HG02852 (cell line): ENCODE results near the gene AQP12B.

Source experiments
- ATAC-seq: cut with Tn5 transposase; IDR thresholded peaks from one replicate; pipeline ENCODE4 v1.9.1; 2021; ENCODE audit warnings: mild to moderate bottlenecking, moderate library complexity; ENCODE audit not compliant: unreplicated experiment

The AQP12B gene

GRCh38 chr2:240718896-240719490 lies 36.3 kb upstream of the AQP12B start:
- no peak for ATAC-seq

- ATAC-seq: no peak
Observed at GRCh38 chr2:240717681-240718581, 35.2 kb upstream of the AQP12B start.

GRCh38 chr2:240717181-240717641 lies 34.5 kb upstream of the AQP12B start:
- no peak for ATAC-seq

- no peak for ATAC-seq
Observed at GRCh38 chr2:240716130-240716798, 33.6 kb upstream of the AQP12B start.

GRCh38 chr2:240714747-240715725 lies 32.4 kb upstream of the AQP12B start:
- ATAC-seq: no peak

- no peak for ATAC-seq
Observed at GRCh38 chr2:240713928-240714746, 31.5 kb upstream of the AQP12B start.

- ATAC-seq: no peak
Observed at GRCh38 chr2:240713071-240713927, 30.6 kb upstream of the AQP12B start.

- ATAC-seq: no peak
Observed at GRCh38 chr2:240712121-240712520, 29.4 kb upstream of the AQP12B start.

GRCh38 chr2:240711701-240712100 lies 29.0 kb upstream of the AQP12B start:
- ATAC-seq: no peak

- no peak for ATAC-seq
Observed at GRCh38 chr2:240711296-240711695, 28.6 kb upstream of the AQP12B start.

- no peak for ATAC-seq
Observed at GRCh38 chr2:240708457-240708856, 25.8 kb upstream of the AQP12B start.

- ATAC-seq: no peak
Observed at GRCh38 chr2:240707821-240708220, 25.1 kb upstream of the AQP12B start.

GRCh38 chr2:240707043-240707756 lies 24.5 kb upstream of the AQP12B start:
- ATAC-seq: no peak

GRCh38 chr2:240705204-240705791 lies 22.6 kb upstream of the AQP12B start:
- ATAC-seq: no peak

GRCh38 chr2:240704651-240705050 lies 22.0 kb upstream of the AQP12B start:
- ATAC-seq: no peak

GRCh38 chr2:240703417-240704341 lies 21.0 kb upstream of the AQP12B start:
- no peak for ATAC-seq

GRCh38 chr2:240702640-240703011 lies 19.9 kb upstream of the AQP12B start:
- ATAC-seq: no peak
